GM18873 (cell line): ENCODE measurements around the gene SLC35E1.
"Not testable (repeated sequence)": the region's sequence is repeated elsewhere in the genome, so short reads cannot be mapped to it uniquely, and the experiment has no call there.

Experiments used
- ATAC-seq: cut with Tn5 transposase; IDR thresholded peaks from one replicate; pipeline ENCODE4 v1.9.1; 2021; ENCODE audit warnings: mild to moderate bottlenecking, moderate library complexity, moderate number of reproducible peaks; ENCODE audit not compliant: unreplicated experiment, low FRiP score

SLC35E1 gene

GRCh38 chr19:16508546-16508945, 63.7 kb downstream of the SLC35E1 start:
- no peak for ATAC-seq

- no peak for ATAC-seq
Measured at GRCh38 chr19:16506961-16507360, 65.3 kb downstream of the SLC35E1 start.

GRCh38 chr19:16506161-16506560, 66.1 kb downstream of the SLC35E1 start:
- not testable (repeated sequence) for ATAC-seq

GRCh38 chr19:16504271-16504670, 67.9 kb downstream of the SLC35E1 start:
- ATAC-seq = no peak
